Keratinocyte (primary cell): ENCODE data around the gene MTSS2. TPM values are rescaled to one million over a fixed set of nuclear protein-coding genes. Genes with fewer than 3 reads are reported as not detected.

Experiments
- DNase-seq: peaks from one replicate; pipeline ENCODE4 v3.0.0-alpha.2; 2011; ENCODE audit warnings: low read depth, missing footprints, low spot score
- FAIRE-seq: peaks from 2 replicates; lab custom pipeline; 2011; peaks lifted over from hg19 to GRCh38; lab: Jason Lieb, UNC
- H2AFZ ChIP-seq: 2 replicates; pipeline ENCODE4 v1.6.0; 2012; ENCODE audit warnings: low read length, control low read depth, inconsistent platforms; ENCODE audit not compliant: control insufficient read depth
- H3K27ac ChIP-seq: 2 replicates; pipeline ENCODE4 v1.5.1; 2011; ENCODE audit warnings: low read length; ENCODE audit not compliant: control insufficient read depth, insufficient read depth
- H3K27me3 ChIP-seq: 3 replicates; pipeline ENCODE4 v1.6.0; 2011; ENCODE audit warnings: low read length; ENCODE audit not compliant: control insufficient read depth, insufficient read depth; ENCODE audit errors: extremely low read depth
- H3K36me3 ChIP-seq, 2 experiments: 2 replicates in 1 of 2; 3 replicates in 1 of 2; pipeline ENCODE4 v1.5.1; 2011; ENCODE audit warnings: low read length in 2 of 2, mild to moderate bottlenecking in 1 of 2; ENCODE audit not compliant: control insufficient read depth in 2 of 2, insufficient read depth in 2 of 2; ENCODE audit errors: extremely low read depth in 1 of 2
- H3K4me1 ChIP-seq: 3 replicates; pipeline ENCODE4 v1.5.1; 2011; ENCODE audit warnings: low read length; ENCODE audit not compliant: control insufficient read depth, insufficient read depth; ENCODE audit errors: extremely low read depth
- H3K4me2 ChIP-seq: 3 replicates; pipeline ENCODE4 v1.6.0; 2011; ENCODE audit warnings: low read depth, low read length; ENCODE audit not compliant: control insufficient read depth, insufficient read depth; ENCODE audit errors: extremely low read depth
- H3K4me3 ChIP-seq, 3 experiments: fragments of 200-600 bp in 1 of 3; sonication (generic) in 1 of 3; 2 replicates in 2 of 3; 3 replicates in 1 of 3; pipeline ENCODE4 v1.5.1; 2011 to 2016; ENCODE audit warnings: low read length in 3 of 3, mild to moderate bottlenecking in 3 of 3, control low read depth in 2 of 3, inconsistent platforms in 1 of 3, low read depth in 1 of 3, mixed read lengths in 1 of 3, mixed run types in 1 of 3, moderate library complexity in 1 of 3; ENCODE audit not compliant: control insufficient read depth in 2 of 3, insufficient read depth in 2 of 3; ENCODE audit errors: extremely low read depth in 1 of 3
- H3K79me2 ChIP-seq: 2 replicates; pipeline ENCODE4 v1.6.0; 2012; ENCODE audit warnings: low read length; ENCODE audit not compliant: control insufficient read depth, insufficient read depth
- H3K9ac ChIP-seq: 3 replicates; pipeline ENCODE4 v1.6.0; 2011; ENCODE audit warnings: low read length; ENCODE audit not compliant: control insufficient read depth, insufficient read depth; ENCODE audit errors: extremely low read depth
- H3K9me1 ChIP-seq: 3 replicates; pipeline ENCODE4 v1.6.0; 2011; ENCODE audit warnings: low read length; ENCODE audit not compliant: control insufficient read depth, insufficient read depth; ENCODE audit errors: extremely low read depth
- H3K9me3 ChIP-seq: 2 replicates; pipeline ENCODE4 v1.5.1; 2012; ENCODE audit warnings: low read depth, low read length; ENCODE audit not compliant: control insufficient read depth
- H4K20me1 ChIP-seq: 3 replicates; pipeline ENCODE4 v1.6.0; 2011; ENCODE audit warnings: low read length; ENCODE audit not compliant: control insufficient read depth, insufficient read depth; ENCODE audit errors: extremely low read depth
- EZH2 ChIP-seq: IDR thresholded peaks from one replicate; pipeline ENCODE4 v1.6.1; 2012; ENCODE audit warnings: inconsistent platforms, mild to moderate bottlenecking, low read length, moderate library complexity
- dilution Hi-C: fragments of 300-500 bp; cut with MboI; formaldehyde crosslinking; loops from one replicate; pipeline ENCODE4 v1.7.0; 2020; ENCODE audit warnings: low sequenced_read_pairs; ENCODE audit not compliant: extremely low pct_ligation_motif_present
- polyA plus RNA-seq, 5 experiments: library from polyadenylated mRNA; depleted of rRNA in 3 of 5; stranded (reverse) in 3 of 5; stranded (forward) in 1 of 5; unstranded in 1 of 5; fragments of >200 nt; gene quantifications; 1 replicate in 1 of 5; 2 replicates in 3 of 5; 3 replicates in 1 of 5; pipeline versions ENCODE4 v1.2.1 to v1.2.3, GENCODE V29; 2011 to 2012; ENCODE audit warnings: missing spikeins in 2 of 5, low read depth in 1 of 5, low replicate concordance in 1 of 5
- TF ChIP-seq, protein P1 (sequence below), 3 experiments: IDR thresholded peaks in 1 of 3; conservative IDR thresholded peaks in 1 of 3; optimal IDR thresholded peaks in 1 of 3; 2 replicates in 2 of 3; 3 replicates in 1 of 3; pipeline versions ENCODE3 to v1.5.1; 2011; ENCODE audit warnings: low read length in 3 of 3, mild to moderate bottlenecking in 3 of 3, moderate library complexity in 2 of 3, control low read depth in 1 of 3, inconsistent platforms in 1 of 3; ENCODE audit not compliant: insufficient read depth in 2 of 3; ENCODE audit errors: extremely low read depth in 1 of 3

Gene MTSS2
- polyA plus RNA-seq, 1 donor (not counting 4 experiments of a cell fraction or from before 2014, with no cell fraction given) = 13.3 TPM

DNA sequence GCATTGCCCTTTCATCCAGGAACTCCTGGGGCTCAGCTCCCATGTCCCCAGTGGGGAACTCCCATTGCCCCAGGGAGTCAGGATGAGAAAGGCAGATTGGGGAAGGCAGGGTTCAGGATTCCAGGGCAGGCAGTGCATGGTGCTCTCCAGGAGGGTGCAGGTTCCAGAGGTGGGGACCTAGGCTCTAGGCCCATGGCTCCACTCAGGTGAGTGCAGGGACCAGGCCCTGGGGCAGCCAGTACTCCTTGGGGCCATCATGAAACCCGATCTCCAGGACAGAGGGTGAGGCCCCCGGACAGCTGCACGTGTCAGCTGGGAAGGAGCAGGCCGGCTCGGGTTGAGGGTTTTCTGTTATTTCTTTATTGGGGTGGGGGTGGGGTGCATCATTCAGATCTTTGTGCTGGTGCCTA is 1.3 kb upstream of the MTSS2 start:
- Histone ChIP-seq H2AFZ (no peak overlapping the region), H3K27me3 (no peaks in the 10 kb centered on the region), H3K36me3 (peaks cover 2 to 10% of the 10 kb centered on the region in 2 experiments), H3K9ac (no peak overlapping the region), H4K20me1 (peaks cover 3% of the 10 kb centered on the region), H3K79me2 (peaks cover 33% of the 10 kb centered on the region), H3K4me1 (peaks cover 44% of the 10 kb centered on the region), H3K4me2 (no peak overlapping the region), H3K9me3 (no peaks in the 10 kb centered on the region), H3K9me1 (no peaks in the 10 kb centered on the region), H3K4me3 (no peak overlapping the region), H3K27ac (no peak overlapping the region)
- DNase-seq (no peak), FAIRE-seq (no peak)
- TF ChIP-seq, protein P1, sequence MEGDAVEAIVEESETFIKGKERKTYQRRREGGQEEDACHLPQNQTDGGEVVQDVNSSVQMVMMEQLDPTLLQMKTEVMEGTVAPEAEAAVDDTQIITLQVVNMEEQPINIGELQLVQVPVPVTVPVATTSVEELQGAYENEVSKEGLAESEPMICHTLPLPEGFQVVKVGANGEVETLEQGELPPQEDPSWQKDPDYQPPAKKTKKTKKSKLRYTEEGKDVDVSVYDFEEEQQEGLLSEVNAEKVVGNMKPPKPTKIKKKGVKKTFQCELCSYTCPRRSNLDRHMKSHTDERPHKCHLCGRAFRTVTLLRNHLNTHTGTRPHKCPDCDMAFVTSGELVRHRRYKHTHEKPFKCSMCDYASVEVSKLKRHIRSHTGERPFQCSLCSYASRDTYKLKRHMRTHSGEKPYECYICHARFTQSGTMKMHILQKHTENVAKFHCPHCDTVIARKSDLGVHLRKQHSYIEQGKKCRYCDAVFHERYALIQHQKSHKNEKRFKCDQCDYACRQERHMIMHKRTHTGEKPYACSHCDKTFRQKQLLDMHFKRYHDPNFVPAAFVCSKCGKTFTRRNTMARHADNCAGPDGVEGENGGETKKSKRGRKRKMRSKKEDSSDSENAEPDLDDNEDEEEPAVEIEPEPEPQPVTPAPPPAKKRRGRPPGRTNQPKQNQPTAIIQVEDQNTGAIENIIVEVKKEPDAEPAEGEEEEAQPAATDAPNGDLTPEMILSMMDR (optimal IDR thresholded peaks at IDR 0.05 in 1 of 3, IDR thresholded peaks at IDR 0.05 in 1 of 3, conservative IDR thresholded peaks at IDR 0.05 in 1 of 3; ENCODE audit: extremely low read depth in 1 of 3, insufficient read depth in 2 of 3, low read length in 3 of 3) = no peak
- no peak for TF ChIP-seq EZH2
- dilution Hi-C loops = no loop called here

DNA sequence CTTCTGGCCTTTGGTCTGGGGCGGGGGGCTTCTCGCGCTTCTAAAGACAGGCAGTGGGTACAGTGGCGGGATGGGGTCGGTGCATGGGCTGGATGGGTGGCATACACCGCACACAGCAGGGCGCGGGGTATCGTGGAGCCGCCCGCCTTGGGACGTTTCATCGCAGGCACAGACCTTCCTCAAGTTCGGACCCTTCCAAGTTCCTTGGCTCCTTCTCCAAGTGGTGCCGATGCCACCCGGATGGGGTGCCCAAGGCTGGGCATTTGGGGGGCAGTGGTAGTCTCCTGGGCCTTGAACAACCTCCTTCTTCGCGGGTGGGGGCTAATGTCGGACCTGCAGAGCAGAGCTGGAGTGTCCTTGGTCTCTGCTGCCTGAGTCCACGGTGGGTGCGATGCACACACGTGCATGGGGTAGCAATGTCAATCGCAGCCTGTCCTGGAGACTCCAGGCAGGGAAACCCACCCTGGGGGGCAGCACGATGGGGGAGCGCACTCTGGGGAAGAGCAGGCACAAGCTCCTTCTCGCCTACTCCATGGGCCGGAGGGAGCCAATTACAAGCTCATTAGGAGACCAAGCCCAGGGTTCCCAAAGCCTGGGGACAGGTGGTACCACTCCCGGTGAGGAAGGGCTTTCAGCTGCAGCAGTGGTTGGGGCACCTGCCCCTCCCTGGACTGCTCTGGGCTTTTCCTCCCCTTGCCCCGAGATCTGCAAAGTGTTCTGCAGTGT is 686 bp upstream of the MTSS2 start:
- TF ChIP-seq, protein P1 (optimal IDR thresholded peaks at IDR 0.05 in 1 of 3, IDR thresholded peaks at IDR 0.05 in 1 of 3, conservative IDR thresholded peaks at IDR 0.05 in 1 of 3; ENCODE audit: extremely low read depth in 1 of 3, insufficient read depth in 2 of 3, low read length in 3 of 3) = no peak
- TF ChIP-seq EZH2 = no peak
- H3K4me1 ChIP-seq = peaks cover 50% of the 10 kb centered on the region
- peak overlapping the region; percentile 48 for H3K4me2 ChIP-seq
- peaks cover 38% of the 10 kb centered on the region for H3K79me2 ChIP-seq
- H3K9me3 ChIP-seq = no peaks in the 10 kb centered on the region
- H3K27me3 ChIP-seq = no peaks in the 10 kb centered on the region
- dilution Hi-C loops = no loop called here
- H2AFZ ChIP-seq = no peak overlapping the region
- H3K36me3 ChIP-seq = peaks cover 2 to 10% of the 10 kb centered on the region in 2 experiments
- no peaks in the 10 kb centered on the region for H3K9me1 ChIP-seq
- FAIRE-seq (no peak), DNase-seq (no peak)
- peak overlapping the region in 2 of 3 experiments; percentile 7 to 51 for H3K4me3 ChIP-seq
- H3K9ac ChIP-seq = peak overlapping the region; percentile 50
- peaks cover 3% of the 10 kb centered on the region for H4K20me1 ChIP-seq
- H3K27ac ChIP-seq = no peak overlapping the region
